ENCODE data around the gene TAS2R46. TPM values are rescaled to one million over a fixed set of nuclear protein-coding genes. Genes with fewer than 3 reads are reported as not detected.

Gene TAS2R46
- total and polyA plus RNA-seq, 2 donors (not counting 1 experiment from before 2014, with no cell fraction given) = 0.13 to 2.6 TPM

DNA sequence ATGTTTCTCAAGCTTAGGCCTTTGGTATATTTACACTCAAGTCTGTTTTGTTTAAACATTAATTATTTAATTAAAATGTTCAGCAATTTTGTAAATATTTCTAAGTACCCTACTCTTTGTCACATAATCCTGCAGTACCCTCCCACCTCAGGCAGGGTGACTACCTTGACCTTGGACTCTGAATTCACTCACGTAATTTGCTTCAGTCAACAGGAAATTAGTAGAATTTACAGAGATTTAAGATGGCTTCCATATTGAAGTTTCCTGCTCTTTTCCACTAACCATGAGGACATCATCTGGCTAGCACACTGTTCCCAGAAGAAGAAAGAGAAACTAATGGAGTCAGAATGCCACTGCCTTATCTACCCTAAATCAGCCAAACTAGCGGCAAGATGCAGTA lies 38.7 kb downstream of the TAS2R46 start:
- H3K9me3 Mint-ChIP-seq (ENCODE audit: insufficient read depth) = peaks cover 3% of the 10 kb centered on the region
- Histone ChIP-seq H3K4me2 (replicated peaks; ENCODE audit: low read depth, low read length, poor library complexity, severe bottlenecking) (no peak overlapping the region), H2AFZ (ENCODE audit: insufficient read depth, low read depth, low read length, poor library complexity, severe bottlenecking) (no peak overlapping the region), H3K4me3 (ENCODE audit: control extremely low read depth in 1 of 5, extremely low read depth in 1 of 5, insufficient read depth in 1 of 5, low read depth in 2 of 5, low read length in 4 of 5) (no peak overlapping the region), H3K9me3 (ENCODE audit: control extremely low read depth in 1 of 3, control insufficient read depth in 2 of 3, insufficient read depth in 1 of 3, low read length in 2 of 3) (peaks cover 0 to 5% (median 1%) of the 10 kb centered on the region in 3 donors), H3K27ac (ENCODE audit: low read length in 2 of 2) (no peak overlapping the region), H3K27me3 (replicated peaks in 1 of 4; ENCODE audit: control extremely low read depth in 1 of 4, control insufficient read depth in 3 of 4, insufficient read depth in 4 of 4, low read length in 3 of 4) (no peaks in the 10 kb centered on the region), H3K9ac (ENCODE audit: low read length) (no peak overlapping the region), H3K4me1 (ENCODE audit: control insufficient read depth in 2 of 2, insufficient read depth in 2 of 2, low read length in 2 of 2) (no peaks in the 10 kb centered on the region), H3K36me3 (replicated peaks in 1 of 2; ENCODE audit: control extremely low read depth in 1 of 2, control insufficient read depth in 1 of 2, extremely low read depth in 1 of 2, insufficient read depth in 2 of 2, low read length in 1 of 2) (peaks cover 1 to 6% of the 10 kb centered on the region in 2 experiments), H4K20me1 (ENCODE audit: control insufficient read depth, insufficient read depth, low read length, poor library complexity, severe bottlenecking) (no peaks in the 10 kb centered on the region), H3K79me2 (ENCODE audit: control insufficient read depth, insufficient read depth, low read length) (no peaks in the 10 kb centered on the region)
- ATAC-seq (ENCODE audit: low read depth) (no peak), DNase-seq (no peak)
- ChIA-PET CTCF (no interaction called here), POLR2A (no interaction called here)
- H3K4me1 Mint-ChIP-seq = no peaks in the 10 kb centered on the region
- WGBS (ENCODE audit: insufficient coverage) = no CpG with 5 or more reads among the region's 2 CpGs
- no peak overlapping the region for H3K4me3 Mint-ChIP-seq
- H3K27me3 Mint-ChIP-seq = no peaks in the 10 kb centered on the region
- intact Hi-C loops (cut with micrococcal nuclease) = no loop called here
- TF ChIP-seq, protein P1, sequence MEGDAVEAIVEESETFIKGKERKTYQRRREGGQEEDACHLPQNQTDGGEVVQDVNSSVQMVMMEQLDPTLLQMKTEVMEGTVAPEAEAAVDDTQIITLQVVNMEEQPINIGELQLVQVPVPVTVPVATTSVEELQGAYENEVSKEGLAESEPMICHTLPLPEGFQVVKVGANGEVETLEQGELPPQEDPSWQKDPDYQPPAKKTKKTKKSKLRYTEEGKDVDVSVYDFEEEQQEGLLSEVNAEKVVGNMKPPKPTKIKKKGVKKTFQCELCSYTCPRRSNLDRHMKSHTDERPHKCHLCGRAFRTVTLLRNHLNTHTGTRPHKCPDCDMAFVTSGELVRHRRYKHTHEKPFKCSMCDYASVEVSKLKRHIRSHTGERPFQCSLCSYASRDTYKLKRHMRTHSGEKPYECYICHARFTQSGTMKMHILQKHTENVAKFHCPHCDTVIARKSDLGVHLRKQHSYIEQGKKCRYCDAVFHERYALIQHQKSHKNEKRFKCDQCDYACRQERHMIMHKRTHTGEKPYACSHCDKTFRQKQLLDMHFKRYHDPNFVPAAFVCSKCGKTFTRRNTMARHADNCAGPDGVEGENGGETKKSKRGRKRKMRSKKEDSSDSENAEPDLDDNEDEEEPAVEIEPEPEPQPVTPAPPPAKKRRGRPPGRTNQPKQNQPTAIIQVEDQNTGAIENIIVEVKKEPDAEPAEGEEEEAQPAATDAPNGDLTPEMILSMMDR (IDR thresholded peaks at IDR 0.05) = no peak
- TF ChIP-seq EZH2 (IDR thresholded peaks at IDR 0.05; ENCODE audit: borderline replicate concordance, insufficient read depth, low read depth, low read length, poor library complexity, severe bottlenecking) = no peak
- H3K27ac Mint-ChIP-seq = no peak overlapping the region

DNA sequence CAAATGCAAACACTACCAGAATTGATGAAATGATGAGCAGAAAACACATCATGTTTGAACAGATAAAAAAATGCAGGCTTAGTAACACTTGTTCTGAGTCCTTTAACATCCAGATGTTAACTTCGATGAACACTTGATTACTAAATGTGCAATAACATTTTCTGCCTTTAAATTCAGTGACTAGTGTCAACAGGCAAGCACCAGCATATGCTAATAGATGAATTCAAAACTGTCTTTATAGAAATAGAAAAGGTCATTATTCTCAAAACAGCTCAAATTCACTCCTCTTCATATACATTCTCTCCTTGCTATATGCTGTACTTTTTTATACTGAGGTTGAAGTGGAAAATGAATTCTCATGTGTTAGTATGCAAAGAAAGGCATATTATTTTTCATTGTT lies 39.6 kb downstream of the TAS2R46 start, which contains the start of gene TAS2R19:
Gene TAS2R19 (minus strand): TSS at position 101 of the 400 bp plus-strand sequence. CDS start 49 bp downstream, at position 52.
- no peak within 1 kb of the TSS for H3K27ac ChIP-seq (ENCODE audit: low read length in 2 of 2)

More for the DNA sequence above, 39.6 kb downstream of the TAS2R46 start, which contains the start of gene TAS2R19:
- Histone ChIP-seq H3K27me3 (replicated peaks in 1 of 4; ENCODE audit: control extremely low read depth in 1 of 4, control insufficient read depth in 3 of 4, insufficient read depth in 4 of 4, low read length in 3 of 4) (no peaks in the 10 kb centered on the region), H3K9me3 (ENCODE audit: control extremely low read depth in 1 of 3, control insufficient read depth in 2 of 3, insufficient read depth in 1 of 3, low read length in 2 of 3) (peaks cover 0 to 5% (median 1%) of the 10 kb centered on the region in 3 donors), H3K4me3 (ENCODE audit: control extremely low read depth in 1 of 5, extremely low read depth in 1 of 5, insufficient read depth in 1 of 5, low read depth in 2 of 5, low read length in 4 of 5) (no peak within 1 kb of the TSS), H3K79me2 (ENCODE audit: control insufficient read depth, insufficient read depth, low read length) (no peaks in the 10 kb centered on the region), H3K36me3 (replicated peaks in 1 of 2; ENCODE audit: control extremely low read depth in 1 of 2, control insufficient read depth in 1 of 2, extremely low read depth in 1 of 2, insufficient read depth in 2 of 2, low read length in 1 of 2) (peaks cover 1 to 3% of the 10 kb centered on the region in 2 experiments), H2AFZ (ENCODE audit: insufficient read depth, low read depth, low read length, poor library complexity, severe bottlenecking) (no peak within 1 kb of the TSS), H3K9ac (ENCODE audit: low read length) (no peak within 1 kb of the TSS), H3K4me2 (replicated peaks; ENCODE audit: low read depth, low read length, poor library complexity, severe bottlenecking) (no peak within 1 kb of the TSS), H4K20me1 (ENCODE audit: control insufficient read depth, insufficient read depth, low read length, poor library complexity, severe bottlenecking) (no peaks in the 10 kb centered on the region), H3K4me1 (ENCODE audit: control insufficient read depth in 2 of 2, insufficient read depth in 2 of 2, low read length in 2 of 2) (no peaks in the 10 kb centered on the region)
- DNase-seq = no peak
- POLR2A ChIA-PET = no interaction called here
- TF ChIP-seq EZH2 (IDR thresholded peaks at IDR 0.05; ENCODE audit: borderline replicate concordance, insufficient read depth, low read depth, low read length, poor library complexity, severe bottlenecking) = no peak
- TF ChIP-seq, protein P1 (IDR thresholded peaks at IDR 0.05) = no peak
- CTCF ChIA-PET = no interaction called here
- ATAC-seq (ENCODE audit: low read depth) = no peak
- WGBS (ENCODE audit: insufficient coverage) = no CpG with 5 or more reads among the region's 1 CpG
- H3K4me3 Mint-ChIP-seq = no peak within 1 kb of the TSS
- peaks cover 2% of the 10 kb centered on the region for H3K4me1 Mint-ChIP-seq
- intact Hi-C loops (cut with micrococcal nuclease) = no loop called here
- H3K9me3 Mint-ChIP-seq (ENCODE audit: insufficient read depth) = peaks cover 3% of the 10 kb centered on the region
- no peaks in the 10 kb centered on the region for H3K27me3 Mint-ChIP-seq
- H3K27ac Mint-ChIP-seq = no peak within 1 kb of the TSS
